ENCODE data around the gene DCAF8. TPM values are rescaled to one million over a fixed set of nuclear protein-coding genes. Genes with fewer than 3 reads are reported as not detected.

DCAF8 gene
- polyA plus RNA-seq, 1 donor = 152 TPM

DNA sequence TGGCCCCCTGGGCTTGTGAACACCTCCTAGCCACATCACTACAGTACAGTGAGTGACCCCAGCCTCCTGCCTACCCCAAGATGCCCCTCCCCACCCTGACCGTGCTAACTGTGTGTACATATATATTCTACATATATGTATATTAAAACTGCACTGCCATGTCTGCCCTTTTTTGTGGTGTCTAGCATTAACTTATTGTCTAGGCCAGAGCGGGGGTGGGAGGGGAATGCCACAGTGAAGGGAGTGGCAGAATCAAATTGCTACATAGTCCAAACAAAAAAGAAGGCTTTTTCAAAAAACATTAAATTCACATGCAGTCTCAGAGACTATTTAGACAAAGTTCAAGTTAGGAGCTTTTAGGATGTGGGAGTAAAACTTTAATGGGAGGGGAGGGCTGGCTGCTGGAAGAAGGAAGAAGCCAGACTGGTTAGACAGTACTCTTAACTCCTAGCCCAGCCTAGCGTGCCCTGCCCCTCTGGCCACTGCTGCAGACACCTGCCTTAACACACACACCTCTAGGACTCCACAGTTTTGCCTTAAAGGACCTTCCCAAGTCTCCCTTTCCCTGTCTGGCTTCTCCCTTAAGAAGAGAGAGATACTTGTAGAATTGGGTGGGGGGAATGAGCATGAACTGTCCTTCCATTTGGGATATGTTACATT is 47.7 kb downstream of the DCAF8 start:
- no CpG with 5 or more reads among the region's 3 CpGs for WGBS (ENCODE audit: insufficient coverage, low lambda C conversion rate)
- no peak for DNase-seq
- Histone ChIP-seq H3K4me1 (ENCODE audit: control insufficient read depth, insufficient read depth, low read length) (peaks cover 5% of the 10 kb centered on the region), H3K36me3 (ENCODE audit: control insufficient read depth, insufficient read depth, low read length) (peaks cover 94% of the 10 kb centered on the region), H3K27me3 (ENCODE audit: control insufficient read depth, insufficient read depth, low read length) (no peaks in the 10 kb centered on the region), H3K4me3 (ENCODE audit: low read length) (no peak overlapping the region), H3K9me3 (ENCODE audit: control insufficient read depth, low read depth, low read length) (no peaks in the 10 kb centered on the region), H3K27ac (ENCODE audit: low read length) (no peak overlapping the region)

- Histone ChIP-seq H3K27ac (ENCODE audit: low read length) (no peak overlapping the region), H3K4me1 (ENCODE audit: control insufficient read depth, insufficient read depth, low read length) (peaks cover 4% of the 10 kb centered on the region), H3K27me3 (ENCODE audit: control insufficient read depth, insufficient read depth, low read length) (no peaks in the 10 kb centered on the region), H3K4me3 (ENCODE audit: low read length) (no peak overlapping the region), H3K9me3 (ENCODE audit: control insufficient read depth, low read depth, low read length) (no peaks in the 10 kb centered on the region), H3K36me3 (ENCODE audit: control insufficient read depth, insufficient read depth, low read length) (peaks cover 82% of the 10 kb centered on the region)
- no peak for DNase-seq
- WGBS (ENCODE audit: insufficient coverage, low lambda C conversion rate) = no CpG with 5 or more reads among the region's 10 CpGs
Measured at GRCh38 chr1:160211046-160211790, 51.1 kb downstream of the DCAF8 start.

- no peak for DNase-seq
- Histone ChIP-seq H3K9me3 (ENCODE audit: control insufficient read depth, low read depth, low read length) (no peaks in the 10 kb centered on the region), H3K36me3 (ENCODE audit: control insufficient read depth, insufficient read depth, low read length) (peaks cover 76% of the 10 kb centered on the region), H3K4me1 (ENCODE audit: control insufficient read depth, insufficient read depth, low read length) (peaks cover 9% of the 10 kb centered on the region), H3K4me3 (ENCODE audit: low read length) (no peak overlapping the region), H3K27me3 (ENCODE audit: control insufficient read depth, insufficient read depth, low read length) (no peaks in the 10 kb centered on the region), H3K27ac (ENCODE audit: low read length) (no peak overlapping the region)
- WGBS (ENCODE audit: insufficient coverage, low lambda C conversion rate) = no CpG with 5 or more reads among the region's 5 CpGs
Measured at GRCh38 chr1:160210561-160210960, 51.8 kb downstream of the DCAF8 start.

GRCh38 chr1:160209321-160210046 is 52.9 kb downstream of the DCAF8 start:
- Histone ChIP-seq H3K27me3 (ENCODE audit: control insufficient read depth, insufficient read depth, low read length) (no peaks in the 10 kb centered on the region), H3K36me3 (ENCODE audit: control insufficient read depth, insufficient read depth, low read length) (peaks cover 65% of the 10 kb centered on the region), H3K4me3 (ENCODE audit: low read length) (no peak overlapping the region), H3K9me3 (ENCODE audit: control insufficient read depth, low read depth, low read length) (no peaks in the 10 kb centered on the region), H3K4me1 (ENCODE audit: control insufficient read depth, insufficient read depth, low read length) (peaks cover 13% of the 10 kb centered on the region), H3K27ac (ENCODE audit: low read length) (no peak overlapping the region)
- 100% methylated on average over 1 of the region's 7 CpGs for WGBS (ENCODE audit: insufficient coverage, low lambda C conversion rate)
- no peak for DNase-seq

- Histone ChIP-seq H3K27me3 (ENCODE audit: control insufficient read depth, insufficient read depth, low read length) (no peaks in the 10 kb centered on the region), H3K4me1 (ENCODE audit: control insufficient read depth, insufficient read depth, low read length) (peaks cover 13% of the 10 kb centered on the region), H3K9me3 (ENCODE audit: control insufficient read depth, low read depth, low read length) (no peaks in the 10 kb centered on the region), H3K36me3 (ENCODE audit: control insufficient read depth, insufficient read depth, low read length) (peaks cover 58% of the 10 kb centered on the region), H3K27ac (ENCODE audit: low read length) (no peak overlapping the region), H3K4me3 (ENCODE audit: low read length) (no peak overlapping the region)
- no peak for DNase-seq
- no CpG with 5 or more reads among the region's 6 CpGs for WGBS (ENCODE audit: insufficient coverage, low lambda C conversion rate)
Measured at GRCh38 chr1:160208557-160209320, 53.6 kb downstream of the DCAF8 start.

DNA sequence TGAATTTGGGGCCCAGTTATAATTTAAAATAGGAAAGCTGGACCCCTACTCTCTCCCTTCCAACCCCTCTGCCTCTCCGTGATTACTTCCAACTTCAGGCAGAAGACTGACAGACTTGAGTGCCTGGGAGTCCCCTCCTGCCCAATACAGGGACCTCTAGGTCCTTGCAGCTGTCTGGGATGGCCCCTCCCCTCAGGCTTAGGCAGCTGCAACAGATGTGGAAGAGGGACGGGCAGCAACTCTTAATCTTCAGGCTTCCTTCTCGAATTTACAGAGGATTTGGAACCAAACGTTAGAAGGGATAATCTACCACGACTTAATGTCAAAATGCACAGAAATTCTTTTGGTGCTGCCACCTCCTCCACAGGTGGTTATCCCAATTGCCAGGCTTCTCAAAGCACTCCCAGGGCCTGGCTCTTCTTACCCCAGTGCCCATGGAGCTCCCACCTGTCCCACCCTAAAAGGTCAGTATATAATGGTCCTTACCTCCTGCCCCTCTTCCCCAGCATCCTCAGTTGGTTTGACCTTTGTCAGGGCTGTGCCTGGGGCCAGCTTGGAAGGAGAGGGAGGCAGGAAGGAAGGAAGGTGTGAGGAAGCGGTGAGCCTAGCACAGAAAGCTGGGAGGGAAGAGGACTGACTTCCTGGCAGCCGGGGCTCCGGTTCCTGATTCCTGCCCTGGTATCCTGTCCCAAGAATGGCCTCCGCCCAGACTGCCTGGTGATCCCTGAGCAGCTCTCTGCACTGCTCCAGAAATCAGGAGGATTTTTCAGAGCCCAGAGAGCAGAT is 54.4 kb downstream of the DCAF8 start:
- DNase-seq = no peak
- Histone ChIP-seq H3K36me3 (ENCODE audit: control insufficient read depth, insufficient read depth, low read length) (peaks cover 50% of the 10 kb centered on the region), H3K4me3 (ENCODE audit: low read length) (no peak overlapping the region), H3K9me3 (ENCODE audit: control insufficient read depth, low read depth, low read length) (no peaks in the 10 kb centered on the region), H3K4me1 (ENCODE audit: control insufficient read depth, insufficient read depth, low read length) (peaks cover 13% of the 10 kb centered on the region), H3K27me3 (ENCODE audit: control insufficient read depth, insufficient read depth, low read length) (no peaks in the 10 kb centered on the region), H3K27ac (ENCODE audit: low read length) (no peak overlapping the region)
- no CpG with 5 or more reads among the region's 9 CpGs for WGBS (ENCODE audit: insufficient coverage, low lambda C conversion rate)

DNA sequence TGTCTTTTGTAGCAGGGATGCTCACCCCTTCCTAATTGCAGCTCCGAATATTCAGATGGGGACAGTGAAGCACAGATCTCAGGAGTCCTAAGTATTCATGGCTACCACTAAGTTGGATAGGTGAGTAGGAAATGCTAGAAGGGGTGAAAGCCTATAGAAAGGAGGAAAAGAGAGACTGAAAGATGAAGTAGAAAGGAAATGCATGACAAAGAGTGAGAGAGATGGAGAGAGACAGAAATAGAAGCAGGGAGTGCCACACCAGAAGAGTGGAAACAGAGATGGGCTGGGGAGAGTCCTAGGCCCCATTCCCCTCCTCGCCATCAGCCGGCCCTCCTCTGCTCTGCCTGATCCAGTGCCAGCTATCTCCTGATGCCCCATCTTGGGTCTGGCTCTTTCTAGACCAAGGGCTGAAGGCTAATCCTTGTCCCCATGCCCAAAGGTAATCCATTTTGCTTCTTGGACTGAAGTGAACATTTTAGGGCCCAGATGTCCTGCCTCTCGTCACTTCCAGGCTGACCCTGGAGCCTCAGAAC is 55.2 kb downstream of the DCAF8 start:
- H3K4me3 ChIP-seq (ENCODE audit: low read length) = no peak overlapping the region
- no peaks in the 10 kb centered on the region for H3K9me3 ChIP-seq (ENCODE audit: control insufficient read depth, low read depth, low read length)
- WGBS (ENCODE audit: insufficient coverage, low lambda C conversion rate) = no CpG with 5 or more reads among the region's 4 CpGs
- H3K36me3 ChIP-seq (ENCODE audit: control insufficient read depth, insufficient read depth, low read length) = peaks cover 42% of the 10 kb centered on the region
- no peak overlapping the region for H3K27ac ChIP-seq (ENCODE audit: low read length)
- peaks cover 13% of the 10 kb centered on the region for H3K4me1 ChIP-seq (ENCODE audit: control insufficient read depth, insufficient read depth, low read length)
- no peaks in the 10 kb centered on the region for H3K27me3 ChIP-seq (ENCODE audit: control insufficient read depth, insufficient read depth, low read length)
- no peak for DNase-seq

DNA sequence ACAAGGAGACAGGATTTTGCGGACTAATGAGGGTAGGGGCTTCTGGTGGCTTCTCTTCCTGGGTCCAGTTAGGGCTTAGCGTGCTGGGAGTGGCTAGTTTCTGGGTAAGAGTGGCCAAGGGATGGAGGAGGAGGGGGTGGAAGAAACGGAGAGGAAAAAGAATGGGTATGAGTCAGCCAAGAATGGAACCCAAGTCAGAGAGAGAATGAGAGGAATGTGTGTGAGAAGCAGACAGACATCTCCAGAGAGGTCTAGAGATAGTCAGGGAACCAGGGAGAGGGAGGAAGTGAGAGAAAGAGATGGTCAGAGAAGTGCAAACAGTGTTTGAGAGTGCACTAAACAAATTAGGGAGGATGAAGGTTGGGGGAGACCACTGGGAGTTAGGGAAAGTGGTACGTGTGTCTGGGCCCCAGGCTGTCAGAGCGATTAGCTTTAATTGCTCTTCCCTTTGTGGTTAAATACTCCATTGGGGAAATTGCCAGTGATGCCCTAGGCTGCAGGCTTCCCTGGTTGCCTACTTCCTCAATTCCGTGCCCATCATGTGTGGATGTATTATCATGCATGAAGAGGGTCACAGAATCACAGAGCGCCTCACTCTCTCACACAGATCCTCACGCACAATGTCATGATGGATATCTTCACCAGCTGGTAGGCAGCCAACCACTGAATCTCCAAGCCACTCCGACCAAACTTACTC is 55.8 kb downstream of the DCAF8 start:
- Histone ChIP-seq H3K36me3 (ENCODE audit: control insufficient read depth, insufficient read depth, low read length) (peaks cover 39% of the 10 kb centered on the region), H3K27me3 (ENCODE audit: control insufficient read depth, insufficient read depth, low read length) (no peaks in the 10 kb centered on the region), H3K27ac (ENCODE audit: low read length) (peak overlapping the region; percentile 75), H3K4me1 (ENCODE audit: control insufficient read depth, insufficient read depth, low read length) (peaks cover 13% of the 10 kb centered on the region), H3K9me3 (ENCODE audit: control insufficient read depth, low read depth, low read length) (no peaks in the 10 kb centered on the region), H3K4me3 (ENCODE audit: low read length) (peak overlapping the region; percentile 98)
- no peak for DNase-seq
- WGBS (ENCODE audit: insufficient coverage, low lambda C conversion rate) = 51% methylated on average over 2 of the region's 9 CpGs

DNA sequence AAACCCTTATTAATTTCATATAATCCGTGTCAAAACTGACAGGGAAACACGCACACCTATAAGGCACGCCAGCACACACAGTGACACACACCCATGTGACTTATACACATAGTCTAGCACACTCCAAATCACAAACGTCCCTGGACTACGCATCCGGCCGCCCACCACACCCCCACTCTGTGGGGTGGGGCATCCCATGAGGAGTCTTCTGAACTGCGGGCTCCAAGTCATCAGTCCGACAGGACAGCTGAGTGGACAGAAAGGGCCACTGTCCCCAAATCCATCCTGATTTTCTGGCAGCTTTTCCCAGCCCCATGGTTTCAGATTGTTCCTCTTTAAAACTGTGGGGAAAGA is 56.3 kb downstream of the DCAF8 start:
- H3K9me3 ChIP-seq (ENCODE audit: control insufficient read depth, low read depth, low read length) = no peaks in the 10 kb centered on the region

More for the DNA sequence above, 56.3 kb downstream of the DCAF8 start:
- Histone ChIP-seq H3K27ac (ENCODE audit: low read length) (peak overlapping the region; percentile 75), H3K27me3 (ENCODE audit: control insufficient read depth, insufficient read depth, low read length) (no peaks in the 10 kb centered on the region), H3K4me1 (ENCODE audit: control insufficient read depth, insufficient read depth, low read length) (peaks cover 13% of the 10 kb centered on the region), H3K4me3 (ENCODE audit: low read length) (peak overlapping the region; percentile 98), H3K36me3 (ENCODE audit: control insufficient read depth, insufficient read depth, low read length) (peaks cover 34% of the 10 kb centered on the region)
- DNase-seq = peak in 1 of 2 donors; percentile 54
- no CpG with 5 or more reads among the region's 9 CpGs for WGBS (ENCODE audit: insufficient coverage, low lambda C conversion rate)

Measured in large intestine (tissue), 3 donors.